Measurements from ENCODE around the gene STK24. TPM values are rescaled to one million over a fixed set of nuclear protein-coding genes. Genes with fewer than 3 reads are reported as not detected.
A peak's percentile ranks its signal among the peaks of the same experiment; 100 is the strongest.

The STK24 gene
- total RNA-seq, 2 donors from 2014 or later = 212 to 231 TPM

DNA sequence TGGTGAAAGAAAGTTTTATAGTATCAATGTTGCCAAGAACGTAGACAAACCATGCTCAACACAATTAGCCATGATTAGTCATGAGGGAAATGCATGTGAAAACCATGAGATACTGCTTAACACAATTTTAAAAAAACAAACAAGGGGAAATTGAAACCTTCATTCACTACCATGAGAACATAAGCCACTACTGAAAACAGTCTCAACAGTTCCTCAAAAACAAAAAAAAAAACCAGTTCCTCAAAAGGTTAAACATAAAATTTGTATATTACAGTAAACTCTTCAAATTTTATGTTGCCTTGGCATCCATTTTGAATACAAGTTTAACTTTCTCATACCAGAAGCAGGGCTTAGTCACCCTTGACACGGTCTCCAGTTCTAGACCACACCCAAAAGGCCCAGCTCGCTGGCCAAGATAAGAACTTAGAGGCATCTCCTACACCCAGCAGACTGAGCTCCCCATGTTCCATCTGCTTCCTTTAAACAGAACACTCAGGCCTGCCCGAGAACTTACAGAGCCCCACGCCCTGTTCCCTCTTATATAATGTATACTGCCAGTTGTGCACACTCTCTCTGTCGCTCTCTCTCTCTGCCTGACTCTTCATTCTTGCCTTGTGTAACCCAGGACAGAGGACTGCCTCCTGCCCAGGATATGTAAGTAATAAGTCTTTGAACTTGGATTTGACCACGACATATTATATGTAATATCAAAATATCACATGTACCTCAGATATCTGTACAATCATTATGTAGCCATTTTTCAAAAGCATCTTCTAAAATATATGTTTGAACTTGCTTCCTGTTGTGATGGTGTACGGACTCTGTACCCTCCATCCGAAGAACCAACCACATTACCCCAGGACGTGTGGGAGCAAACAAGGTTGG is 67.4 kb downstream of the STK24 start:
- Mint-ChIP-seq H3K27ac (peak overlapping the region; percentile 98), H3K9me3 (no peaks in the 10 kb centered on the region), H3K36me3 (ENCODE audit: low read depth) (peaks cover 99% of the 10 kb centered on the region), H3K27me3 (no peaks in the 10 kb centered on the region), H3K4me1 (peaks cover 79% of the 10 kb centered on the region), H3K4me3 (peak overlapping the region; percentile 90)
- ATAC-seq (replicated peaks) = peak; percentile 69

DNA sequence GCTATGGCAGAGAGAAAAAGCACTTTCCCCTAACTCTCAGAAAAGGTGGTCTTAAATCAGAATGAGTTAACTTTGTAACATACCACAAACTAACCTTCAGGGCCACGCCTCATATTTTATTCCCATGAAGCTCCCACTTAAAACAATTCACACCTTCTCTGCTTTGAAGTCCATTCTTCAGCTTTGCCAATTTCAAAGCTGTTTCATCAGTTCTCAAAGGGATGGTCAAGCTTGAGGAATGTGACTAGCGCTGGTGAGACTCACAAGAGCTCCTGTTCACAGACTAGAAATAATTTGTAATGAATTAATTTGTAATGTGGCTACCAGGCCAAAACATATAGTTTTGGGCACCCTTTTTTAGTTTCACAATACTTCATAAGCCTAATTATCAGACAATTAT is 68.2 kb downstream of the STK24 start:
- Mint-ChIP-seq H3K27ac (peak overlapping the region; percentile 98), H3K36me3 (ENCODE audit: low read depth) (peaks cover 99% of the 10 kb centered on the region), H3K4me3 (peak overlapping the region; percentile 90), H3K27me3 (no peaks in the 10 kb centered on the region), H3K9me3 (no peaks in the 10 kb centered on the region), H3K4me1 (peaks cover 79% of the 10 kb centered on the region)
- no peak for ATAC-seq (replicated peaks)

DNA sequence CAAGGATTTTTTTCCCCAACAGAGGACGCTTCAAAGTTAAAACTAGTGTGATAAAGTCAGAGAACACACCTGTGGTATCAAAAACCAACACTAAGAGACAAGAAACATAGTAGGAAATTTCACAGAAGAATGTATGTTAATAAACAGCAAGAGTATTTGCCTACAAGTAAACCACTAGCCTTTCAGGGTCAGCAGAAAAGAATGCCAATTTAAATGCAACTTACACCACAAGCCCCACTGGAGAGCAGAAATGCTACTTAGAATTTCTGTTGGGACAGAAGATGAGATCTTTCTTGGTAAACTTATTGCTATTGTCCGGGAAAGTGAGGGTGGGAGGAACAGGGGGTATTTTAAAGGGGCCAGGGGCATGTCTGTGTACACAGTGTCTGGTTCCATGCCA is 68.6 kb downstream of the STK24 start:
- peaks cover 99% of the 10 kb centered on the region for H3K36me3 Mint-ChIP-seq (ENCODE audit: low read depth)

DNA sequence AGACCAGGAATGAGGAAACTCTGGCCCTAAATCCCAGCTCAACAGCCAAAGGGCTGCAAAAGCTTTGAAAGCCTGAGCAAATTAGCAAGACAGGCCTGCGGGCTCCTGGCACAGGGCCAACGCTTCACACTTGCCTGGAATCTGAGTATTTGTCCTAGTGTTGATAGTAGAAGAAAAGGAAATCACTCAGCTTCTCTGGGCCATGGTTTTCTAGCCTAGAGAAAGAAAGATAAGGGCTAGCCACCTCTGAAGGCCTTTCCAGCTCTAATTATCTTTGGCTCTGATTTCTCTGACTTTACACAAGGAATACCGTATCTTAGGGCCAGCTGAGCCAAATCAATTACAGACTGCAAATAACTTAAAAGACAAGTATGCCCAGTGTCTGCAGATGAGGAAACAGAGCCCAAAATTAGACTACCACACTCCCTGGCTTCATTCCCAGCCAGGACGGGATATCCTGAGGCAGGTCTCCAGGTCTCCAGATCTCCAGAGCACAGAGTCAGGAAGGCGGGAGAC is 69.6 kb downstream of the STK24 start:
- peaks cover 79% of the 10 kb centered on the region for H3K4me1 Mint-ChIP-seq
- peak overlapping the region; percentile 98 for H3K27ac Mint-ChIP-seq
- no peaks in the 10 kb centered on the region for H3K27me3 Mint-ChIP-seq
- no peak for ATAC-seq (replicated peaks)
- H3K9me3 Mint-ChIP-seq = no peaks in the 10 kb centered on the region
- H3K4me3 Mint-ChIP-seq = peak overlapping the region; percentile 90
- peaks cover 99% of the 10 kb centered on the region for H3K36me3 Mint-ChIP-seq (ENCODE audit: low read depth)

More for the DNA sequence above, 68.6 kb downstream of the STK24 start:
- Mint-ChIP-seq H3K4me3 (peak overlapping the region; percentile 90), H3K4me1 (peaks cover 79% of the 10 kb centered on the region), H3K27me3 (no peaks in the 10 kb centered on the region), H3K27ac (peak overlapping the region; percentile 98), H3K9me3 (no peaks in the 10 kb centered on the region)
- no peak for ATAC-seq (replicated peaks)

DNA sequence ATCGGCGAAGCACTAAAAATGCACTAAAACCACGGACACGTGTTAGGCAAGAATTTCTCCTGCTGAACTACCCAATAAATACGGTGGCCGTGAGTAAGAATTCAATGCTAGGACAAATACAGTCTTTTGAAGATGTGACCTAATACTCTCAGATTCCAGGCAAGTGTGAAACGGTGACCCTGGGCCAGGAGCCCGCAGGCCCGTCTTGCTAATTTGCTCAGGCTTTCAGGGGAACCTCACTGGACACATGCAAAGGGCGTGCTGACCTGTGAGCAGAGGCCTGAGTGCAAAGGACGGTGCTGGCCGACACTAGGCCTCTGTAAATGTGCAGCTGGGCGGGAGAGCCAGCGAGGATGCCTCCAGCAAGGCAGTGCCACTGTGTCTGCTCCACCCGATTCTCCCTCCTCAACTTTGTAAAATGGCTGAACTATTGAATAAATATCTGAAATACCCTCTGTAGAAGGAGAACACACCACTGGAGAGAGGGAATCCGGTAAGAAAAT is 70.1 kb downstream of the STK24 start:
- peak overlapping the region; percentile 40 for H3K4me3 Mint-ChIP-seq
- ATAC-seq (replicated peaks) = no peak
- no peaks in the 10 kb centered on the region for H3K9me3 Mint-ChIP-seq
- no peaks in the 10 kb centered on the region for H3K27me3 Mint-ChIP-seq
- H3K27ac Mint-ChIP-seq = peak overlapping the region; percentile 98
- H3K36me3 Mint-ChIP-seq (ENCODE audit: low read depth) = peaks cover 99% of the 10 kb centered on the region
- peaks cover 78% of the 10 kb centered on the region for H3K4me1 Mint-ChIP-seq

DNA sequence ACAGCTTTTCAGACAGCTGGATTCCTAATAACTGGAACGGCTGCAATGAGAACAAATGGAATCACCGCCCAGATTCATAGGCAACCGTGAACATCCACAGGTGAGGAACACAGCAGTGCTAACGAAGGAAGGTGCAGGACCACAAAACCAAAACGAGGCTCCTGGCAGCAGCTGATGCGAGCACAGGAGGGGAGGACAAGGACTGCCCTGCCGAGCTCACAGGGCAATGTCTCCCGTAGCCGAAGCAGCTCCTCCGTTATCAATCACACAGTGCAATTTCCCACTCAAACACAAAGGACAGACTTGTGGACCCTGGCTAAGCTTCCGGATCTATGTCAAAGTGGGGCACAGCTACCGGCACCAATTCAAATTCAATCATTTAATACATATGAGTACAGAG is 70.6 kb downstream of the STK24 start:
- Mint-ChIP-seq H3K27me3 (no peaks in the 10 kb centered on the region), H3K27ac (peak overlapping the region; percentile 98), H3K9me3 (no peaks in the 10 kb centered on the region), H3K4me1 (peaks cover 75% of the 10 kb centered on the region), H3K36me3 (ENCODE audit: low read depth) (peaks cover 99% of the 10 kb centered on the region), H3K4me3 (peak overlapping the region; percentile 40)
- ATAC-seq (replicated peaks) = no peak

DNA sequence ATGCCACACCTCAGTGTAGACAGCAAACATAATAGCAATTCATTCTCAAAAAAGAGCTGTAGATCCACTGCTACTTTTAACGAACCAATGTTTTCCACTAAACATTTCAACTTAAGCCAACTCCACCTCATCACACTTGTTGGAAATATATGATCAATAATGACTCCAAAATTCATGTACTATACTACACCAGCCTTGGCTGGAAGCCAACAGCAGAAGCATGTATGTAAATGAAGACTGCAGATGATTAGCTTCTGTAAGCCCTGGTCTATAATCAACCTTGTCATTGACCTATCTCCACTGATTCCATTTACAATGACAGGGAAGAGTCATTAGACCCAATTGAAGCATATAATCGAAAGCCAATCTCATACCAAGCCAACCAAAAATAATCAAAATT is 71.7 kb downstream of the STK24 start:
- H3K27ac Mint-ChIP-seq = peak overlapping the region; percentile 98
- peaks cover 99% of the 10 kb centered on the region for H3K36me3 Mint-ChIP-seq (ENCODE audit: low read depth)
- H3K4me3 Mint-ChIP-seq = peak overlapping the region; percentile 40
- H3K9me3 Mint-ChIP-seq = no peaks in the 10 kb centered on the region
- no peaks in the 10 kb centered on the region for H3K27me3 Mint-ChIP-seq
- ATAC-seq (replicated peaks) = no peak
- H3K4me1 Mint-ChIP-seq = peaks cover 64% of the 10 kb centered on the region

DNA sequence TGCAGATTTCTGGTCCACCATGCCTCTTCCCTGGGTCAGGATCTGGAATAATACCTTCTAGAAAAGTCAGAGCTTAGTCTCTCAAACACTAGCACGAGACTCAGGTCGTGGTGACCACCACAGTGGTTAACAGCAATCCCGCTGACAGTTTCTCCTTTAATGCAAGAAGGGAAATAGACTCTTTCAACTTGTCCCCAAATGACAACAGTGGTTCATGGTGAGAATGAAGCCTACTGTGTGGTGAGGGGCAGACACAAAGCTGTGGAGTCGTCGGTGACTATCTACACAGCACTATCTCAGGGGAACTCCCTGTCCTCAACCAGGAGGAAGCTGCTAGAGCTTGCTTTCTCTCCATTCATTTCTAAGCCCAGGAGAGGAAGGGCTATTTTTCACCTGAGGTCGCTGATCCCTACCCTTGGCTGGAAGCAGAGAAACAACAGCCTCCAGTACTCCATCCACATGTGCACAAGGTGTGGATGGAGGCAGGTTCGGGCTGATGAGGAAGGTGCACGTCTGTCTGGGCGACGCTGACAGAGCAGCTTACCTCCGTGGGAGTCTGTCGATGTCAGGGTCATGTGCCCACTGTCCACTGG is 72.4 kb downstream of the STK24 start:
- Mint-ChIP-seq H3K36me3 (ENCODE audit: low read depth) (peaks cover 99% of the 10 kb centered on the region), H3K4me3 (peak overlapping the region; percentile 40), H3K4me1 (peaks cover 57% of the 10 kb centered on the region), H3K27me3 (no peaks in the 10 kb centered on the region), H3K27ac (peak overlapping the region; percentile 98), H3K9me3 (no peaks in the 10 kb centered on the region)
- ATAC-seq (replicated peaks) = peak; percentile 79

DNA sequence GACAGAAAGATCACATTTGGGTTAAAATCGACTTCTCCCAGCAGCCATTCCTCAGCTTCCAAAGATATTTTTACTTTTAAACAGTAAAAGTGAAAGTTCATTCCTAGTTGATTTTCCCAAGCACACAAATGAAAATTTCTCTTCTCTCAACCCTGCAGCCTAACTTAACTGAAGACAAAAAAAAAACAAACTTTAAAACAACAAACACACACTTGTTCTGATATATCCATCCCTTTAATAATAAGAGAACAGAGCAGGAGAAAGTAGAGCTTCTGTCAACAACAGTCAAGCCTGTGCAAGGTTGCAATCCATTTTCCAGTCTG is 72.9 kb downstream of the STK24 start:
- peaks cover 52% of the 10 kb centered on the region for H3K4me1 Mint-ChIP-seq
- peak overlapping the region; percentile 40 for H3K4me3 Mint-ChIP-seq
- no peaks in the 10 kb centered on the region for H3K27me3 Mint-ChIP-seq
- no peak for ATAC-seq (replicated peaks)
- peak overlapping the region; percentile 98 for H3K27ac Mint-ChIP-seq
- H3K36me3 Mint-ChIP-seq (ENCODE audit: low read depth) = peaks cover 99% of the 10 kb centered on the region
- no peaks in the 10 kb centered on the region for H3K9me3 Mint-ChIP-seq

DNA sequence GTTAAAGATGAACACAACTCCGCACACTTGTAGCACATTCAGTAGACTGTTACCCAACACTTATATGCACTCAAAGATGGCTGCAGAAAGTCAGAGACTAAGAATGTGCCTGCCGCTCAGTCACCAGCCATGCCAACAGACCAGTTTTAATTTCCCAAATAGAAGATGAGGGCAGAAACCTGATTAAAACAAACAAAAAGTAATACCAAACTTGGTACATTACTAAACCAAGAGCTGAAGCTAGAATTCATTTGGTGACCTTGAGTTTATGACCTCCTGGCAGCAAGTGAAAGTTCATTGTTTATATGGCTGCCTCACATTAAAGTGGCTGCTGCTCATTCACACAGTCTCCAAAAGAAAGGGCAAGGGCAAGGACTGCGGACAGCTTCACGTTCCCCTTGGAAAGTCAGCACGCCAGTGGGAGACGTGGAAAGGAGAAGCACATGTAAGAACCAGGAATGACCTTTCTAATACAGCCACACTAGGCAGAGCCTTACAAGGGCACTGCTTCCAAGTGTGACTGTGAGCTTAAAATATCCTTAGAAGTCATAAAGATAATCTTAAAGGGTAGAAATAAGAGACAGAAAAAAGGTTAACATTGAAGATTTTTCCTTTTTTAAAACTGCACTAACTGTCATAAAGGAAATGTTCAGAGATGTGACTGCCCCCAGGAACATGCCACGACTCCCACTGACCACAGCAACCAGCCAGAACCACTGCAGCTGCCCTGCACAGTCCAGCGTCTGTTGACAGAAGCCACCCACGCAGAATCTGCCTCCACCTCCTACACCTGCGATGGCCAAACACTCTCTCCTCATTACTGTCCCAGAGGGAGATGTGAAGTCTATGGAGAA is 73.5 kb downstream of the STK24 start:
- Mint-ChIP-seq H3K4me3 (peak overlapping the region; percentile 40), H3K27me3 (no peaks in the 10 kb centered on the region), H3K9me3 (no peaks in the 10 kb centered on the region), H3K4me1 (peaks cover 48% of the 10 kb centered on the region), H3K27ac (peak overlapping the region; percentile 98), H3K36me3 (ENCODE audit: low read depth) (peaks cover 99% of the 10 kb centered on the region)
- no peak for ATAC-seq (replicated peaks)

DNA sequence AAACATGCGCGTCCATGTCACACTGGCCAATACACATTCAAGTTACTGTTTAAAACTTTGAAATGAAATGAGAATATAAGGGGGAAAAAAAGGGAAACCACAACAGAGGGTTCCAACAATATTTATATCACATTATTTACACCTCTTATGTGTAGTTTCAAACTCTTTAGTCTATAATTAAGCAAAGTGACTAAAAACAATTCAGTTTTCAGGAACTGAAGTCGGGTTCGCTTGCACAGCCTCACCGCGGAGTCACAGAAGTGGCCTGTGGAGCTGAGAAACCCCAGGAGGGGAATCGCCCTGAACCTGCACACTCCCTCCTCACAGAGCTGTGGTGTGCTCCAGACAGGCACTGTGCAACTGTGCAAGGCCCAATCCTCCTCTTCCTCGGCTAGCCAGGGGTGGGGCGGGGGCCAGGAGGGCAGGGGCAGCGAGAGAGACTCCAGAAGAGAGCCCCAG is 75.9 kb downstream of the STK24 start:
- Mint-ChIP-seq H3K36me3 (ENCODE audit: low read depth) (peaks cover 100% of the 10 kb centered on the region), H3K27ac (peak overlapping the region; percentile 38), H3K9me3 (no peaks in the 10 kb centered on the region), H3K27me3 (no peaks in the 10 kb centered on the region), H3K4me1 (peaks cover 56% of the 10 kb centered on the region), H3K4me3 (no peak overlapping the region)
- ATAC-seq (replicated peaks) = no peak

DNA sequence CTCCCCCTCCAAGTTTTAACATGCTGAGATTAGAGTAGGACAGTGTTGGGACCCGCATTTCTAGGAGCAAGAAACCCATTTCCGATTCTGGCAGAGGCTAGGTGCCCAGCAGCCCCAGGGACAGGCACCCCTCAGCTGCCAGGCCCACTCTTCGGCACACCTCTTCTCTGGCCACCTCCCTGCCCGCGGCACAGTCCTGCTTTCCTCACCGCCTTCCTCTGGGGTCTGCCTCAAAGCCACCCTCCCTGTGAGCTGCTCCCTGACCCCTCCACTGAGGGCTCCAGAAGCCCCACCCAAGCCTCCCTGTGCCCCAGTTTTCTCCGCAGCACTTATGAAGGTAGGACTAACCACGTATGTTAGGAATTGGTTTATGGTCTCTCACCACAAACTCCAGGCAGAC is 79.9 kb downstream of the STK24 start:
- Mint-ChIP-seq H3K27ac (peak overlapping the region; percentile 79), H3K4me1 (peaks cover 42% of the 10 kb centered on the region), H3K4me3 (no peak overlapping the region), H3K36me3 (ENCODE audit: low read depth) (peaks cover 94% of the 10 kb centered on the region), H3K9me3 (no peaks in the 10 kb centered on the region), H3K27me3 (no peaks in the 10 kb centered on the region)
- ATAC-seq (replicated peaks) = no peak

DNA sequence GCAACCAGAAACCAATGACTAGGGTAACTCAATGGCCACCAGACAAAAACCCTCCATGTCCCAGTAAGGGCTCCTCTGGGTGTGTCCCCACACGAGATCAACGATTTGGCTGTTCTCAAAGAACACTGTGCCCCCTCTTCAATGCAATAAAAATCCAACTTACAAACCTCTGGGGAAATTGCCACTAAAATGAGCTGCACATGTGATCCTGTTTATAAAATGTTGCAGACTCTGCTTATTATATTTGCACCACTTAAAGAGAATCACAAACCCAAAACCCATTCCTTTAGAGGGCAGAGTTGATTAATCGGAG is 80.5 kb downstream of the STK24 start:
- Mint-ChIP-seq H3K4me3 (no peak overlapping the region), H3K9me3 (no peaks in the 10 kb centered on the region), H3K36me3 (ENCODE audit: low read depth) (peaks cover 94% of the 10 kb centered on the region), H3K4me1 (peaks cover 42% of the 10 kb centered on the region), H3K27me3 (no peaks in the 10 kb centered on the region), H3K27ac (peak overlapping the region; percentile 79)
- peak; percentile 28 for ATAC-seq (replicated peaks)

Measured in activated T-helper 17 cell treated with anti-CD3 and anti-CD28 coated beads, Interleukin-2, amount 50 U/mL, for 72 hours (primary cell).